ENCODE results near the gene MRPL49. TPM values are rescaled to one million over a fixed set of nuclear protein-coding genes. Genes with fewer than 3 reads are reported as not detected.

Gene MRPL49
- total RNA-seq, 1 donor from 2014 or later = 38.3 TPM

DNA sequence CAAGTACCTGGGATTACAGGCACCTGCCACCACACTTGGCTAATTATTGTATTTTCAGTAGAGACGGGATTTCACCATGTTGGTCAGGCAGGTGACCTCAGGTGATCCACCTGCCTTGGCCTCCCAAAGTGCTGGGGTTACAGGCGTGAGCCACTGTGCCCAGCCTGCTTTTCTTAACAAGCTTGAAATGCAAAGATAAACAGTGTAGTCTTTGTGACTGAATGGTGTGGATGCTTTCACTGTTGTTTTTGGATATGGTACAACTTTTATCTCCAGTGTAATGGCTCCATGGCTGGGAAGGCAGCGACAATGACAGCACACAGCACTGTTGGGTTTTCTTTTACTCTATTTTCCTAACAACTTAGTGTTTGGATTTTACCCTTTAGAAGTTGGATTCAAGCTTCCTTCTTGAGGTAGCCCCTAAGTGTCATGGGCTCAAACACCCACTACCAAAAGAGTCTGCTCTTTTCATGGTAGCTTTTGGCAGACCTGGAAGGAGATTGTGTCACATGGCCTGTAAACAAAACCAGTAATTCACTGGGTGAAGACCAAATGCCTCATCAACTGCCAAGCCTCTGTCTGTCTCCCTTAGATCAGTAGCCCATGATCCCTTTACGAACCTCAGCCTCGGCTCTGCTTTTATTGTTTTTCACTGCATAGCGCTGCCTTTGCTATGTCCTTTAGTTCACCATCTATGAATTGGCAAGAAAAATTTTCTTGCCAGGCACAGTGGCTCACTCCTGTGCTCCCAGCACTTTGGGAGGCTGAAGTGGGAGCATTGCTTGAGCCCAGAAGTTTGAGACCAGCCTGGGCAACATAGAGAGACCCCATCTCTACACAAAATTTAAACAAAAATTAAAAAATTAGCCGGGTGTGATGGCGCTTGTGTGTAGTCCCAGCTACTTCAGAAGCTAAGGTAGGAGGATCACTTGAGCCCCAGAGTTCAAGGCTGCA lies 19.7 kb upstream of the MRPL49 start:
- Histone ChIP-seq H4K20me1 (ENCODE audit: low read depth) (peaks cover 5% of the 10 kb centered on the region), H3K9ac (peak overlapping the region; percentile 52), H3F3A (ENCODE audit: low read depth) (peaks cover 8% of the 10 kb centered on the region), H2AFZ (replicated peaks) (no peak overlapping the region), H3K4me2 (no peak overlapping the region), H3K36me3 (no peaks in the 10 kb centered on the region), H3K27ac (no peak overlapping the region), H3K4me1 (peaks cover under 1% of the 10 kb centered on the region), H3K27me3 (no peaks in the 10 kb centered on the region), H3K79me2 (ENCODE audit: low read depth) (peaks cover 24% of the 10 kb centered on the region), H3K9me3 (ENCODE audit: low read depth) (no peaks in the 10 kb centered on the region), H3K4me3 (no peak overlapping the region)
- H3K4me1 Mint-ChIP-seq = peaks cover 3% of the 10 kb centered on the region
- H3K27me3 Mint-ChIP-seq (ENCODE audit: insufficient read depth, low read depth) = peaks cover 2% of the 10 kb centered on the region
- no peak for DNase-seq (ENCODE audit: low spot score)
- H3K36me3 Mint-ChIP-seq = peaks cover 6% of the 10 kb centered on the region
- TF ChIP-seq EZH2phosphoT487 (IDR thresholded peaks at IDR 0.05) = no peak
- TF ChIP-seq EZH2 (IDR thresholded peaks at IDR 0.05) = no peak
- TF ChIP-seq, protein P1, sequence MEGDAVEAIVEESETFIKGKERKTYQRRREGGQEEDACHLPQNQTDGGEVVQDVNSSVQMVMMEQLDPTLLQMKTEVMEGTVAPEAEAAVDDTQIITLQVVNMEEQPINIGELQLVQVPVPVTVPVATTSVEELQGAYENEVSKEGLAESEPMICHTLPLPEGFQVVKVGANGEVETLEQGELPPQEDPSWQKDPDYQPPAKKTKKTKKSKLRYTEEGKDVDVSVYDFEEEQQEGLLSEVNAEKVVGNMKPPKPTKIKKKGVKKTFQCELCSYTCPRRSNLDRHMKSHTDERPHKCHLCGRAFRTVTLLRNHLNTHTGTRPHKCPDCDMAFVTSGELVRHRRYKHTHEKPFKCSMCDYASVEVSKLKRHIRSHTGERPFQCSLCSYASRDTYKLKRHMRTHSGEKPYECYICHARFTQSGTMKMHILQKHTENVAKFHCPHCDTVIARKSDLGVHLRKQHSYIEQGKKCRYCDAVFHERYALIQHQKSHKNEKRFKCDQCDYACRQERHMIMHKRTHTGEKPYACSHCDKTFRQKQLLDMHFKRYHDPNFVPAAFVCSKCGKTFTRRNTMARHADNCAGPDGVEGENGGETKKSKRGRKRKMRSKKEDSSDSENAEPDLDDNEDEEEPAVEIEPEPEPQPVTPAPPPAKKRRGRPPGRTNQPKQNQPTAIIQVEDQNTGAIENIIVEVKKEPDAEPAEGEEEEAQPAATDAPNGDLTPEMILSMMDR (IDR thresholded peaks at IDR 0.05) = no peak
- no peaks in the 10 kb centered on the region for H3K9me3 Mint-ChIP-seq
- no peak overlapping the region for H3K27ac Mint-ChIP-seq
- H3K4me3 Mint-ChIP-seq = no peak overlapping the region

DNA sequence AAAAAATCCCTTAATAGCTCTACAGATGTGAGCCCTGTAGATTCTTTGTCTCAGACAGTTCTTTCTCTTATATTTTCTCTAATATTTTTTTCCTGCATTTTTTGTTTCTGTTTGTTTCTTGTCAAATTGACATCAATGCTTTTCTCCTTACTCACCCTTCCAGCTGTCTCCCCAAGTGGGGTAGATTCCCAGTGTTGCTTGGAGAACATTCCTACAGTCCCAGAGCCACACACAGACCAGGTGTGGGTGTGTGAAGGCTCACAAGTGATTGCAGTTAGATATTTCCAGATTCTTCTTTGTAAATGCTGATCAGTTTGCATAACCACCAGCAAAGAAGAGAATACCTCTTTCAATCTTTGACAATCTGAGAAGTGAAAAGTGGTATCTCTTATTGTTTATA lies 18.6 kb upstream of the MRPL49 start:
- Histone ChIP-seq H3K9ac (peak overlapping the region; percentile 60), H3K79me2 (ENCODE audit: low read depth) (peaks cover 16% of the 10 kb centered on the region), H3K27me3 (no peaks in the 10 kb centered on the region), H3K36me3 (no peaks in the 10 kb centered on the region), H2AFZ (replicated peaks) (no peak overlapping the region), H3K4me1 (no peaks in the 10 kb centered on the region), H3K9me3 (ENCODE audit: low read depth) (no peaks in the 10 kb centered on the region), H3K4me2 (no peak overlapping the region), H4K20me1 (ENCODE audit: low read depth) (no peaks in the 10 kb centered on the region), H3K4me3 (no peak overlapping the region), H3F3A (ENCODE audit: low read depth) (peaks cover 8% of the 10 kb centered on the region), H3K27ac (no peak overlapping the region)
- TF ChIP-seq, protein P1 (IDR thresholded peaks at IDR 0.05) = no peak
- TF ChIP-seq EZH2phosphoT487 (IDR thresholded peaks at IDR 0.05) = no peak
- TF ChIP-seq EZH2 (IDR thresholded peaks at IDR 0.05) = no peak
- H3K4me1 Mint-ChIP-seq = peaks cover 3% of the 10 kb centered on the region
- no peak for DNase-seq (ENCODE audit: low spot score)
- H3K36me3 Mint-ChIP-seq = peaks cover 2% of the 10 kb centered on the region
- H3K4me3 Mint-ChIP-seq = no peak overlapping the region
- H3K9me3 Mint-ChIP-seq = no peaks in the 10 kb centered on the region
- H3K27ac Mint-ChIP-seq = no peak overlapping the region
- peaks cover 2% of the 10 kb centered on the region for H3K27me3 Mint-ChIP-seq (ENCODE audit: insufficient read depth, low read depth)

DNA sequence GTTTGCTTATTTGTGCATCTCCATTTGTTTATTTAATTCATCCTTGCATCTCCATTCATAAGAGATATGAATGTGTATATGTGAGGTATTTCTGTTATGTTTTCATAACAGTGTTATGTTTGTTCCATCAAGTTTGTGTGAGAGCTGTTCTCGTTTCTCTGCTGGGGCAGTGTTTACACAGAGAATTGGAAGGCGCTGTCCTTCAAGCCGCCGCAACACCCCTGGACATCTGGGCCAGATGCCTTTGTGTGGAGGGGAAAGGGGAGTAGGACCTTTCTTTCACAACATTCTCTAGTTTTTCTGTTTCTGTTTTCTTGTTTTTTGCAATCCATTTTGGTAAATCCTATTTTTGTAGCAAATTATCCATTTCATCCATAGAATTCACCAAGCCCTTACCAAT lies 17.5 kb upstream of the MRPL49 start:
- H3K9me3 Mint-ChIP-seq = no peaks in the 10 kb centered on the region
- peaks cover 2% of the 10 kb centered on the region for H3K36me3 Mint-ChIP-seq
- Histone ChIP-seq H2AFZ (replicated peaks) (no peak overlapping the region), H3K9me3 (ENCODE audit: low read depth) (no peaks in the 10 kb centered on the region), H3K4me3 (no peak overlapping the region), H3K4me2 (no peak overlapping the region), H3F3A (ENCODE audit: low read depth) (peaks cover 8% of the 10 kb centered on the region), H4K20me1 (ENCODE audit: low read depth) (no peaks in the 10 kb centered on the region), H3K4me1 (no peaks in the 10 kb centered on the region), H3K79me2 (ENCODE audit: low read depth) (peaks cover 16% of the 10 kb centered on the region), H3K27me3 (no peaks in the 10 kb centered on the region), H3K27ac (no peak overlapping the region), H3K9ac (no peak overlapping the region), H3K36me3 (no peaks in the 10 kb centered on the region)
- no peak for DNase-seq (ENCODE audit: low spot score)
- no peak overlapping the region for H3K4me3 Mint-ChIP-seq
- peaks cover 3% of the 10 kb centered on the region for H3K4me1 Mint-ChIP-seq
- no peak overlapping the region for H3K27ac Mint-ChIP-seq
- TF ChIP-seq EZH2phosphoT487 (IDR thresholded peaks at IDR 0.05) = no peak
- TF ChIP-seq, protein P1 (IDR thresholded peaks at IDR 0.05) = no peak
- TF ChIP-seq EZH2 (IDR thresholded peaks at IDR 0.05) = no peak
- H3K27me3 Mint-ChIP-seq (ENCODE audit: insufficient read depth, low read depth) = peaks cover 2% of the 10 kb centered on the region
